ENCODE measurements around the gene RAB31.

DNA sequence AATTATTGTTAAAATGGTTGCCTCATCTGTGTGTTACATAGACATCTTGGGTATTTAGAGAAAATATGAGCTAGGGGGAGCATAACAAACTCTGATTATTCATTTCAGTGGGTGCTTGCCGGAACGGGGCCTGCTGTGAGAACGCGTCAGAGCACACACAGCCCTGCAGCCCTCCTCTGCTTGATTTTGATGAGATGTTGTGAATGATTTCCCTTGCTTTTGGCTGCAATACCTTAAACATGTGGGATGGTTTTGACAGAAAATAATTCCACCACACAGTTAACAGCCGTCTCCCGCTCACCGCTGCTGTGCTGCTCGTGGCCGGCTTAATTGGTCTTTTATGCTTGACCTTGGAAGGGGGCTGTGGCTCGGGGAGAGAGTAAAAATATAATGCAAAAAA, 127.7 kb downstream of the RAB31 start:
- no peak for TF ChIP-seq EZH2 (IDR thresholded peaks at IDR 0.05; ENCODE audit: borderline replicate concordance, low read length)
- TF ChIP-seq, protein P1, sequence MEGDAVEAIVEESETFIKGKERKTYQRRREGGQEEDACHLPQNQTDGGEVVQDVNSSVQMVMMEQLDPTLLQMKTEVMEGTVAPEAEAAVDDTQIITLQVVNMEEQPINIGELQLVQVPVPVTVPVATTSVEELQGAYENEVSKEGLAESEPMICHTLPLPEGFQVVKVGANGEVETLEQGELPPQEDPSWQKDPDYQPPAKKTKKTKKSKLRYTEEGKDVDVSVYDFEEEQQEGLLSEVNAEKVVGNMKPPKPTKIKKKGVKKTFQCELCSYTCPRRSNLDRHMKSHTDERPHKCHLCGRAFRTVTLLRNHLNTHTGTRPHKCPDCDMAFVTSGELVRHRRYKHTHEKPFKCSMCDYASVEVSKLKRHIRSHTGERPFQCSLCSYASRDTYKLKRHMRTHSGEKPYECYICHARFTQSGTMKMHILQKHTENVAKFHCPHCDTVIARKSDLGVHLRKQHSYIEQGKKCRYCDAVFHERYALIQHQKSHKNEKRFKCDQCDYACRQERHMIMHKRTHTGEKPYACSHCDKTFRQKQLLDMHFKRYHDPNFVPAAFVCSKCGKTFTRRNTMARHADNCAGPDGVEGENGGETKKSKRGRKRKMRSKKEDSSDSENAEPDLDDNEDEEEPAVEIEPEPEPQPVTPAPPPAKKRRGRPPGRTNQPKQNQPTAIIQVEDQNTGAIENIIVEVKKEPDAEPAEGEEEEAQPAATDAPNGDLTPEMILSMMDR (IDR thresholded peaks at IDR 0.05; ENCODE audit: low read length): no peak
